Hepatocyte (in vitro differentiated cells): Measurements from ENCODE around the gene PIN1.

Experiments
- CTCF ChIP-seq: fragments of 200-600 bp; sonication (generic); IDR thresholded peaks from 2 replicates; pipeline ENCODE4 v1.5.1; 2016; ENCODE audit warnings: antibody characterized with exemption, mild to moderate bottlenecking; ENCODE audit not compliant: poor library complexity
- EZH2phosphoT487 ChIP-seq: fragments of 200-600 bp; sonication (generic); IDR thresholded peaks from one replicate; pipeline ENCODE4 v1.6.1; 2018; ENCODE audit warnings: antibody characterized with exemption, mild to moderate bottlenecking, low read depth, moderate library complexity; ENCODE audit not compliant: unreplicated experiment, severe bottlenecking

GRCh38 chr19:9834726-9835506 is at the start of gene PIN1:
- TF ChIP-seq CTCF (peak; percentile 62), EZH2phosphoT487 (no peak)
